ENCODE data around the gene ZNF609.

The ZNF609 gene

GRCh38 chr15:64582202-64582601 is 121.8 kb downstream of the ZNF609 start (continued):
- no peak for TF ChIP-seq POU6F1 (CRISPR knock-in tag; IDR thresholded peaks at IDR 0.05; ENCODE audit: borderline replicate concordance, low read depth)

- TF ChIP-seq RARB (CRISPR knock-in tag; IDR thresholded peaks at IDR 0.05) = no peak
- no peak for TF ChIP-seq PPARA (CRISPR knock-in tag; IDR thresholded peaks at IDR 0.05; ENCODE audit: borderline replicate concordance)
- TF ChIP-seq PATZ1 (CRISPR knock-in tag; IDR thresholded peaks at IDR 0.05; ENCODE audit: borderline replicate concordance) = no peak
- no peak for TF ChIP-seq ARNTL (CRISPR knock-in tag; IDR thresholded peaks at IDR 0.05; ENCODE audit: borderline replicate concordance, low read depth)
- no peak for TF ChIP-seq CSRNP3 (CRISPR knock-in tag; IDR thresholded peaks at IDR 0.05)
- no peak for TF ChIP-seq CSDC2 (CRISPR knock-in tag; IDR thresholded peaks at IDR 0.05)
- TF ChIP-seq OSR1 (CRISPR knock-in tag; IDR thresholded peaks at IDR 0.05) = no peak
- no peak for TF ChIP-seq ZNF8 (CRISPR knock-in tag; IDR thresholded peaks at IDR 0.05)
Measured at GRCh38 chr15:64583519-64583918, 123.1 kb downstream of the ZNF609 start.

GRCh38 chr15:64583983-64584382 is 123.6 kb downstream of the ZNF609 start:
- no peak for ATAC-seq
- TF ChIP-seq RARB (CRISPR knock-in tag; IDR thresholded peaks at IDR 0.05) = no peak
- TF ChIP-seq TOX (CRISPR knock-in tag; IDR thresholded peaks at IDR 0.05; ENCODE audit: borderline replicate concordance) = no peak
- no peak for TF ChIP-seq PATZ1 (CRISPR knock-in tag; IDR thresholded peaks at IDR 0.05; ENCODE audit: borderline replicate concordance)
- TF ChIP-seq GLIS3 (CRISPR knock-in tag; IDR thresholded peaks at IDR 0.05) = no peak
- no peak for TF ChIP-seq ZNF8 (CRISPR knock-in tag; IDR thresholded peaks at IDR 0.05)
- no peak for TF ChIP-seq ZNF70 (CRISPR knock-in tag; IDR thresholded peaks at IDR 0.05)
- TF ChIP-seq ZFP30 (CRISPR knock-in tag; IDR thresholded peaks at IDR 0.05) = no peak
- no peak for TF ChIP-seq ZFP3 (CRISPR knock-in tag; IDR thresholded peaks at IDR 0.05)
- no peak for TF ChIP-seq TCF4 (CRISPR knock-in tag; IDR thresholded peaks at IDR 0.05; ENCODE audit: borderline replicate concordance)
- TF ChIP-seq CSRNP3 (CRISPR knock-in tag; IDR thresholded peaks at IDR 0.05) = no peak
- TF ChIP-seq CREB5 (CRISPR knock-in tag; IDR thresholded peaks at IDR 0.05; ENCODE audit: low read depth) = no peak
- no peak for TF ChIP-seq POU6F1 (CRISPR knock-in tag; IDR thresholded peaks at IDR 0.05; ENCODE audit: borderline replicate concordance, low read depth)
- no peak for TF ChIP-seq PPARA (CRISPR knock-in tag; IDR thresholded peaks at IDR 0.05; ENCODE audit: borderline replicate concordance)
- TF ChIP-seq ZC3H10 (CRISPR knock-in tag; IDR thresholded peaks at IDR 0.05) = no peak
- TF ChIP-seq ZNF565 (CRISPR knock-in tag; conservative IDR thresholded peaks at IDR 0.05; ENCODE audit: low read depth) = no peak
- no peak for TF ChIP-seq SNAI2 (CRISPR knock-in tag; IDR thresholded peaks at IDR 0.05)

More at GRCh38 chr15:64583519-64583918, 123.1 kb downstream of the ZNF609 start:
- ATAC-seq = no peak

Measured in SK-N-SH treated with all-trans-retinoic acid at 6 μM for 48 hours (cell line).